ENCODE data around the gene MRPL36.

DNA sequence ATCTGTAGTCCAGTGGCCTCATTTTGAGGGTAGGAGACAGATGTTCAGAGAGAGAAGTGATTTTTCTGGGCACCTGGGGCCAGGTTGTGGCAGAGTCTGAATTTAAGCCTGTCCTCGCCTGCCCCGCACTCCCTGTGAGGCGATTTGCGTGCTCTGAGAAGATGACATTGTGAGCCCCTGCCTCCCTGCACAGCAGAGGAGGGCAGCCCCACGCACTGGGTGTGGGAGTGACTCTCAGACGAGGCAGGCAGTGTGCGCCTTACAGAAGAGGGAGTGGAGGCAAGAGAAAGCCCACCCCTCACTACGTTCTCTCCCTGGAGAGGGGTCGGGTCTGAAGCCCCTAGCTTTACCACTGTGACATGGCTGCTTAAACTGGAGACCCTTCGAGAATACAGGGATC is 47.4 kb upstream of the MRPL36 start:
- no peak for TF ChIP-seq CTCF (conservative IDR thresholded peaks at IDR 0.05 in 1 of 2, IDR thresholded peaks at IDR 0.05 in 1 of 2; ENCODE audit: low read depth in 1 of 2, low read length in 2 of 2)
- no peak for TF ChIP-seq EZH2 (IDR thresholded peaks at IDR 0.05; ENCODE audit: low read length, missing control alignments)
